Vagina (tissue), 2 donors: ENCODE results near the gene RASGRP2. TPM values are rescaled to one million over a fixed set of nuclear protein-coding genes. Genes with fewer than 3 reads are reported as not detected.
"Not testable (repeated sequence)": the region's sequence is repeated elsewhere in the genome, so short reads cannot be mapped to it uniquely, and the experiment has no call there.

ENCODE experiments used
- DNase-seq, 2 donors: peaks; one replicate each; pipeline ENCODE4 v3.0.0-alpha.2; 2017; ENCODE audit errors: extremely low spot score in 2 of 2
- H3K27ac ChIP-seq: fragments of 200-600 bp; sonication (generic); one replicate; pipeline ENCODE4 v1.5.1; 2019
- H3K27me3 ChIP-seq: fragments of 200-600 bp; sonication (generic); one replicate; pipeline ENCODE4 v1.5.1; 2019
- H3K36me3 ChIP-seq, 2 donors: fragments of 200-600 bp; sonication (generic); one replicate each; pipeline ENCODE4 v1.5.1; 2017 to 2019
- H3K4me1 ChIP-seq: fragments of 200-600 bp; sonication (generic); one replicate; pipeline ENCODE4 v1.5.1; 2019
- H3K4me3 ChIP-seq, 2 donors: fragments of 200-600 bp; sonication (generic); 1 replicate in 1 of 2; 2 replicates in 1 of 2; pipeline ENCODE4 v1.5.1; 2016 to 2019
- H3K9me3 ChIP-seq: fragments of 200-600 bp; sonication (generic); one replicate; pipeline ENCODE4 v1.5.1; 2019
- CTCF ChIP-seq, 3 experiments: fragments of 450-650 bp in 2 of 3; fragments of 200-600 bp in 1 of 3; sonication (generic) in 1 of 3; IDR thresholded peaks; one replicate each; pipeline ENCODE4 v1.5.1; 2017 to 2019; ENCODE audit warnings: antibody characterized with exemption in 3 of 3, mild to moderate bottlenecking in 2 of 3, moderate library complexity in 2 of 3
- POLR2A ChIP-seq, 2 donors: fragments of 450-650 bp; IDR thresholded peaks; one replicate each; pipeline ENCODE4 v1.6.1; 2017; ENCODE audit warnings: antibody characterized with exemption in 2 of 2, mild to moderate bottlenecking in 2 of 2, moderate library complexity in 2 of 2
- POLR2AphosphoS5 ChIP-seq, 2 donors: sonication (generic); formaldehyde crosslinking; IDR thresholded peaks; one replicate each; pipeline ENCODE4 v1.9.0; 2017; ENCODE audit warnings: antibody characterized with exemption in 2 of 2, mild to moderate bottlenecking in 2 of 2, low read depth in 1 of 2; ENCODE audit not compliant: insufficient read depth in 1 of 2
- intact Hi-C: fragments of 100-400 bp; cut with DNase I; formaldehyde crosslinking; loops from one replicate; pipeline ENCODE4 v1.15.1; 2023
- total RNA-seq: library from RNA; depleted of rRNA; stranded (reverse); fragments of >200 nt; gene quantifications from one replicate; pipeline ENCODE4 v1.2.3, GENCODE V29; 2016

RASGRP2 gene
- total RNA-seq, 1 donor from 2014 or later: 27.5 TPM

GRCh38 chr11:64703048-64703447, 40.9 kb downstream of the RASGRP2 start:
- Histone ChIP-seq H3K27me3 (no peaks in the 10 kb centered on the region), H3K4me1 (no peaks in the 10 kb centered on the region), H3K36me3 (no peaks in the 10 kb centered on the region), H3K9me3 (no peaks in the 10 kb centered on the region), H3K27ac (no peak overlapping the region), H3K4me3 (no peak overlapping the region)
- TF ChIP-seq POLR2A (IDR thresholded peaks at IDR 0.05): no peak
- TF ChIP-seq POLR2AphosphoS5 (IDR thresholded peaks at IDR 0.05; ENCODE audit: insufficient read depth in 1 of 2, low read depth in 1 of 2): no peak
- no peak for TF ChIP-seq CTCF (IDR thresholded peaks at IDR 0.05)
- no peak for DNase-seq
- intact Hi-C loops: no loop called here

DNA sequence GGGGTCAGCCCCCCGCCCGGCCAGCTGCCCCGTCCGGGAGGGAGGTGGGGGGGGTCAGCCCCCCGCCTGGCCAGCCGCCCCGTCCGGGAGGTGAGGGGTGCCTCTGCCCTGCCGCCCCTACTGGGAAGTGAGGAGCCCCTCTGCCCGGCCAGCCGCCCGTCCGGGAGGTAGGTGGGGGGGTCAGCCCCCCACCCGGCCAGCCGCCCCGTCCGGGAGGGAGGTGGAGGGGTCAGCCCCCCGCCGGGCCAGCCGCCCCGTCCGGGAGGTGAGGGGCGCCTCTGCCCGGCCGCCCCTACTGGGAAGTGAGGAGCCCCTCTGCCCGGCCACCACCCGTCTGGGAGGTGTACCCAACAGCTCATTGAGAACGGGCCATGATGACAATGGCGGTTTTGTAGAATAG, 42.0 kb downstream of the RASGRP2 start:
- H3K27me3 ChIP-seq: not testable (repeated sequence)

GRCh38 chr11:64698427-64698826, 45.5 kb downstream of the RASGRP2 start:
- Histone ChIP-seq H3K36me3 (no peaks in the 10 kb centered on the region), H3K27ac (no peak overlapping the region), H3K4me1 (no peaks in the 10 kb centered on the region), H3K4me3 (no peak overlapping the region), H3K27me3 (no peaks in the 10 kb centered on the region), H3K9me3 (no peaks in the 10 kb centered on the region)
- no peak for TF ChIP-seq POLR2A (IDR thresholded peaks at IDR 0.05)
- TF ChIP-seq POLR2AphosphoS5 (IDR thresholded peaks at IDR 0.05; ENCODE audit: insufficient read depth in 1 of 2, low read depth in 1 of 2): no peak
- TF ChIP-seq CTCF (IDR thresholded peaks at IDR 0.05): no peak
- no peak for DNase-seq
- intact Hi-C loops: no loop called here

More for the DNA sequence above, 42.0 kb downstream of the RASGRP2 start:
- DNase-seq, intact Hi-C loops, H3K9me3 ChIP-seq, H3K4me1 ChIP-seq, H3K36me3 ChIP-seq, H3K27ac ChIP-seq, H3K4me3 ChIP-seq: not testable (repeated sequence)

GRCh38 chr11:64697663-64698375, 46.1 kb downstream of the RASGRP2 start:
- Histone ChIP-seq H3K27ac (no peak overlapping the region), H3K4me3 (no peak overlapping the region), H3K36me3 (no peaks in the 10 kb centered on the region), H3K27me3 (no peaks in the 10 kb centered on the region), H3K9me3 (no peaks in the 10 kb centered on the region), H3K4me1 (no peaks in the 10 kb centered on the region)
- no peak for TF ChIP-seq CTCF (IDR thresholded peaks at IDR 0.05)
- TF ChIP-seq POLR2A (IDR thresholded peaks at IDR 0.05): no peak
- TF ChIP-seq POLR2AphosphoS5 (IDR thresholded peaks at IDR 0.05; ENCODE audit: insufficient read depth in 1 of 2, low read depth in 1 of 2): no peak
- DNase-seq: no peak
- intact Hi-C loops: no loop called here

DNA sequence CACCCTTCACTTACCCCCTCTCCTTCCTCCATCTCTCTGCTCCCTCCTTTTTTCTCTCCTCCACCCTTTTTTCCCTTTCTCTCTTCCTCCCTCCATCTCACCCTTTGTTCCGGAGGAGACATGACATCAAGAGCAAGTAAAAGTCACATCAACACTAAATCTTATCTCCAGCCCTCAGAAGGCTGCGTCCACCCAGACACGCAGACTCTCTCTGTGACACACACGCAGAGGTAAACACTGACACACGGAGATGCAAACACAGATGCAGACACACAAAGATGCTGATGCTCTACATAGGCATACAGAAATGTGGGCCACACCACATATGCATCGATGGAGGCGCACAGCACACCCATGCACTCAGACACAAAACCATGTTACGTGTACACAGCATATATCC, 47.9 kb downstream of the RASGRP2 start:
- Histone ChIP-seq H3K4me3 (no peak overlapping the region), H3K27me3 (no peaks in the 10 kb centered on the region), H3K9me3 (no peaks in the 10 kb centered on the region), H3K36me3 (no peaks in the 10 kb centered on the region), H3K4me1 (no peaks in the 10 kb centered on the region), H3K27ac (no peak overlapping the region)
- no peak for DNase-seq
- intact Hi-C loops: no loop called here
- TF ChIP-seq POLR2AphosphoS5 (IDR thresholded peaks at IDR 0.05; ENCODE audit: insufficient read depth in 1 of 2, low read depth in 1 of 2): no peak
- no peak for TF ChIP-seq POLR2A (IDR thresholded peaks at IDR 0.05)
- TF ChIP-seq CTCF (IDR thresholded peaks at IDR 0.05): no peak
